GM12891 (cell line): ENCODE data around the gene GALK1.

Experiments used
- DNase-seq: peaks from one replicate; pipeline ENCODE4 v3.0.0; 2011; ENCODE audit warnings: low spot score; ENCODE audit not compliant: insufficient read length
- FAIRE-seq: peaks from 2 replicates; lab custom pipeline; 2011; peaks lifted over from hg19 to GRCh38; lab: Jason Lieb, UNC
- PAX5 ChIP-seq: IDR thresholded peaks from 2 replicates; pipeline ENCODE4 v1.6.1; 2011; ENCODE audit warnings: low read length, moderate library complexity, mild to moderate bottlenecking; ENCODE audit not compliant: insufficient read depth, severe bottlenecking
- POLR2A ChIP-seq: IDR thresholded peaks from 2 replicates; pipeline ENCODE4 v1.6.1; 2011; ENCODE audit warnings: low read depth, low read length, control low read depth
- POLR2AphosphoS5 ChIP-seq: IDR thresholded peaks from 2 replicates; pipeline ENCODE4 v1.6.1; 2011; ENCODE audit warnings: low read depth, low read length, control low read depth
- POU2F2 ChIP-seq: IDR thresholded peaks from 2 replicates; pipeline ENCODE4 v1.6.1; 2011; ENCODE audit warnings: low read depth, mild to moderate bottlenecking, control low read depth, low read length, moderate library complexity
- SPI1 ChIP-seq: IDR thresholded peaks from 2 replicates; pipeline ENCODE4 v1.6.1; 2011; ENCODE audit warnings: low read depth, low read length, control low read depth
- TAF1 ChIP-seq: IDR thresholded peaks from 2 replicates; pipeline ENCODE4 v1.6.1; 2011; ENCODE audit warnings: low read depth, low read length, control low read depth

The GALK1 gene

DNA sequence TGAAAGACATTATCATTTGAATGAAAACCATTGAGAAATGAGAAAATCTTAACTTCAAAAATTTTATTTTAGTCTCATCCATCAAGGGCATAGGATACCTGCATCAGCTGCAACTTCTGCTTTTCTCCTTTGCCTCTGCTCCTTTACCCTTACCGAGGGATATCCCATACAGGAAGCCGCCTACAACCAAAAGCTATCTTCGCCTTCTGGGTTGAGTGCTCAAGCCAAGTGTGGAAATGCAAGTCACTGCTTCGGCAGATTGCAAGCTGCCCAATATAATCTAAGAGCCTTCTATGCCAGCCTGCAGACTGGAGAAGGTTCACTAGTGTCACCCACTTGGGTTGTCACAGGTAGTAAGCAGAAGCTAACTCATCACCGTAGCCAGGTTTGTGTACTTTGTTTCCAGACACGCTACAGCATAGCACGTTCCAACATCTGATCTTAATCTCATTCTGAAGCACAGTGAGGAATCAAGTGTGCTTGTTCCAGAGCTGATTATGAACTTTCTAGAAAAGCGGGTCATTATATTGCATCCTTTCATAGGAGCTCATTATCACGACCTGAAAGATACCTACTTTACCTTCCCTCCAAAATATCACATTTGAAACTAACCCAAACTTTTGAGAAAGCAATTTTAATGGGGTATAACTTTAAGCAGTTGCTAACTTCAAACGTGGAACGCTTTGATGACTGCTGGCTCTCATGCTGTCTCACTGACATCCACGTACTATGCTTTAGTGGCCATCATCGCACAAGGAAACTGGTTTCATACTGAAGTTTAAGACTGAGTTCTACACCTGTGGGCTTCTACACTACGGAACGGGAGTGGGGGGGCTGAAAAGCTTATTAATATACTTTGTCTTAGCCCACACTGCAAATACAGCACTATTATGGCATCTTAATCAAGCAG lies 11.6 kb upstream of the GALK1 start:
- no peak for DNase-seq
- FAIRE-seq = no peak
- TF ChIP-seq PAX5 = no peak
- peak; percentile 85 for TF ChIP-seq POLR2AphosphoS5
- 0 out of 2 replicates have a peak, but pooled peaks have one; percentile 23 for TF ChIP-seq SPI1
- TF ChIP-seq POLR2A = peak; percentile 89
- TF ChIP-seq POU2F2 = peak; percentile 34; the same call in 1 of the 2 replicates
- TF ChIP-seq TAF1 = 0 out of 2 replicates have a peak, but pooled peaks have one; percentile 12

DNA sequence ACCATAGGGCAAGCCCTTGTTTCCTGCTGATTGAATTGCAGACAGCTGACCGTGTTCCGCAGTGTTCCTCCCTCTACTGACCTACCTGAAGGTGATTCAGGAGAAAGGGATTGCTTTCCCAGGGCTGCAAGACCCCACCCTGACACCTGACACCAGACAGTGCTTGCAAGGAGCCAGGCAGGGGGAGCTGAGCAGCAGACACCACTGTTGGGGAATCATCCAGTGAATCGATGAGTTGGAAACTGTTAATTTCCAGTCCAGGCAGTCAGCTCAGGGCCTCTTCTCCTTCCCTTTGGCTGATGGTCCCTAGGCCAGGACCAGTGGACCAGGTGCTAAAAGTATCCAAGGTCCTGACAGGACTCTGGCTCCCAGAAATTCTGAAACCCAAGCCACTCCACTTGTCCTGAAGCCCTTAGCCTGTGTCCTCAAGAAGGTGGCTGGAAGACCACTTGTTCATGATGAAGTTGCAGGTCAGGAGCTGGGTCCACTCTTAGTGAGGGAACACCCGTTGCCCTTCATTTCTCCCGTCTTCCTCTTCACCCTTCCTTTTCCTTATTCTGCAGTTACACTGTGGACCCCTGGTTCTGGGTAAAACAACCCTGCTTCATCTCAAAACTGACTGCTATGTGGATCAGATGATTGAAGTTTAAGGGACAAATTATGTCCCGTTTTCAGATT lies 10.1 kb upstream of the GALK1 start:
- no peak for TF ChIP-seq TAF1
- peak; percentile 67 for TF ChIP-seq POLR2A
- no peak; the same call in none of the 2 replicates for TF ChIP-seq POU2F2
- TF ChIP-seq POLR2AphosphoS5 = peak; percentile 85
- FAIRE-seq (no peak), DNase-seq (no peak)

GRCh38 chr17:75774471-75774990 lies 9.5 kb upstream of the GALK1 start:
- TF ChIP-seq POLR2A (no peak; the same call in 1 of the 2 replicates), TAF1 (no peak), PAX5 (no peak), POLR2AphosphoS5 (no peak), POU2F2 (no peak), SPI1 (no peak)
- DNase-seq (no peak), FAIRE-seq (no peak)

GRCh38 chr17:75773808-75774470 lies 8.9 kb upstream of the GALK1 start:
- TF ChIP-seq TAF1 (no peak), POLR2AphosphoS5 (no peak), PAX5 (no peak), POU2F2 (no peak), SPI1 (no peak), POLR2A (no peak)
- no peak for FAIRE-seq
- no peak for DNase-seq

GRCh38 chr17:75773121-75773807 lies 8.3 kb upstream of the GALK1 start:
- DNase-seq (no peak), FAIRE-seq (no peak)
- TF ChIP-seq SPI1 (no peak), POU2F2 (no peak), POLR2A (no peak), POLR2AphosphoS5 (no peak), PAX5 (no peak), TAF1 (no peak)

GRCh38 chr17:75771334-75772281 lies 6.6 kb upstream of the GALK1 start:
- TF ChIP-seq PAX5 = no peak
- TF ChIP-seq POLR2AphosphoS5 = no peak
- no peak for TF ChIP-seq TAF1
- no peak for TF ChIP-seq POLR2A
- no peak for TF ChIP-seq POU2F2
- no peak for TF ChIP-seq SPI1
- FAIRE-seq (no peak), DNase-seq (no peak)

GRCh38 chr17:75769536-75769935 lies 4.5 kb upstream of the GALK1 start:
- no peak for FAIRE-seq
- DNase-seq = no peak
- TF ChIP-seq PAX5 = no peak
- TF ChIP-seq POU2F2 = no peak
- no peak for TF ChIP-seq POLR2AphosphoS5

GRCh38 chr17:75767881-75768280 lies 2.9 kb upstream of the GALK1 start:
- DNase-seq = no peak
- no peak for FAIRE-seq
- TF ChIP-seq POLR2A = no peak
- TF ChIP-seq SPI1 = no peak
- no peak for TF ChIP-seq TAF1
- no peak for TF ChIP-seq POU2F2
- no peak for TF ChIP-seq POLR2AphosphoS5
- TF ChIP-seq PAX5 = no peak

DNA sequence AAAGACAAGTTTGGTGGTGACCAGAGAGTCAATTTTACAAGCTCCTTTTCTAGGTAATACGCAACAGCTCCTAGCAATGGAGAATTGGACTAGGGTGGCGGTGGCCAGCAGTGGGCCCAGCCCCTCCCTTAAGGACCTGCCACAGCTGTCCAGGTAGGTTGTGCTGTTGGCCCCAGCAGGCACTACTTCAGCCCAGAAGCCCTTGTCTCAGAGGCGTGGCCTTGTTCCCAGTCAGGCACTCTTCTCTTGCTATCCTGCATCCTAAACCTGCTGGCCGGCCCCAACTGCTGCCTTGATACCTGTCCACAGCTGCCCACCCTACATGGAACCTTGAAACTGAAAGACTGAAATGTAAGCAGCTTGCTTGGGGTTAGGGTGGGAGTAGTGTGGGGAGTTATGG lies 989 bp upstream of the GALK1 start:
- FAIRE-seq (no peak), DNase-seq (peak; percentile 3)
- TF ChIP-seq SPI1 = no peak
- no peak for TF ChIP-seq POLR2A
- TF ChIP-seq PAX5 = no peak
